ENCODE data around the gene TSPAN9.

The TSPAN9 gene

GRCh38 chr12:3145546-3146310, 68.5 kb downstream of the TSPAN9 start:
- no peak for DNase-seq

- no peak for DNase-seq
Observed at GRCh38 chr12:3147260-3147659, 70.1 kb downstream of the TSPAN9 start.

- no peak for DNase-seq
Observed at GRCh38 chr12:3148366-3149000, 71.3 kb downstream of the TSPAN9 start.

GRCh38 chr12:3149515-3150307, 72.5 kb downstream of the TSPAN9 start:
- DNase-seq = no peak

- DNase-seq = no peak
Observed at GRCh38 chr12:3150308-3150670, 73.1 kb downstream of the TSPAN9 start.

- no peak for DNase-seq
Observed at GRCh38 chr12:3150931-3151835, 74.0 kb downstream of the TSPAN9 start.

GRCh38 chr12:3152011-3152511, 74.9 kb downstream of the TSPAN9 start:
- DNase-seq = no peak

- peak; percentile 32 for DNase-seq
Observed at GRCh38 chr12:3152892-3153291, 75.7 kb downstream of the TSPAN9 start.

GRCh38 chr12:3154006-3154405, 76.8 kb downstream of the TSPAN9 start:
- DNase-seq = no peak

GRCh38 chr12:3155702-3156370, 78.7 kb downstream of the TSPAN9 start:
- DNase-seq = no peak

- no peak for DNase-seq
Observed at GRCh38 chr12:3157581-3158323, 80.6 kb downstream of the TSPAN9 start.

GRCh38 chr12:3158851-3159465, 81.8 kb downstream of the TSPAN9 start:
- no peak for DNase-seq

- no peak for DNase-seq
Observed at GRCh38 chr12:3160081-3160480, 82.9 kb downstream of the TSPAN9 start.

GRCh38 chr12:3161861-3162260, 84.7 kb downstream of the TSPAN9 start:
- DNase-seq = no peak

- no peak for DNase-seq
Observed at GRCh38 chr12:3164454-3165077, 87.4 kb downstream of the TSPAN9 start.

- no peak for DNase-seq
Observed at GRCh38 chr12:3165078-3165980, 88.2 kb downstream of the TSPAN9 start.

- DNase-seq = no peak
Observed at GRCh38 chr12:3167636-3168035, 90.5 kb downstream of the TSPAN9 start.

- DNase-seq = peak; percentile 84
Observed at GRCh38 chr12:3168223-3169221, 91.3 kb downstream of the TSPAN9 start.

Measured in activated CD4-positive, alpha-beta T cell treated with anti-CD3 and anti-CD28 coated beads for 48 hours (primary cell).